ENCODE measurements around the gene EFHC2.

- no peak for TF ChIP-seq JUND (IDR thresholded peaks at IDR 0.05; ENCODE audit: low read depth, low read length)
- TF ChIP-seq EP300 (IDR thresholded peaks at IDR 0.05; ENCODE audit: borderline replicate concordance in 1 of 2, control insufficient read depth in 1 of 2, low read depth in 2 of 2, low read length in 2 of 2): no peak
- TF ChIP-seq FOXM1 (IDR thresholded peaks at IDR 0.05; ENCODE audit: low read depth, low read length): no peak
- no peak for TF ChIP-seq CTCF (IDR thresholded peaks at IDR 0.05 in 2 of 3, conservative IDR thresholded peaks at IDR 0.05 in 1 of 3; ENCODE audit: control insufficient read depth in 2 of 3, extremely low read depth in 1 of 3, insufficient read depth in 1 of 3, low read depth in 3 of 3, low read length in 3 of 3)
- no peak for TF ChIP-seq MEF2B (IDR thresholded peaks at IDR 0.05; ENCODE audit: partially characterized antibody, poor library complexity, severe bottlenecking)
- no peak for TF ChIP-seq CBFB (IDR thresholded peaks at IDR 0.05; ENCODE audit: low read depth)
- TF ChIP-seq ZNF274 (IDR thresholded peaks at IDR 0.05; ENCODE audit: insufficient read depth, insufficient read length): no peak
- TF ChIP-seq POLR2AphosphoS5 (IDR thresholded peaks at IDR 0.05; ENCODE audit: low read length): no peak
- no peak for TF ChIP-seq NFYB (IDR thresholded peaks at IDR 0.05; ENCODE audit: insufficient read depth, low read depth, low read length)
- no peak for TF ChIP-seq PKNOX1 (IDR thresholded peaks at IDR 0.05)
- no peak for TF ChIP-seq ELK1 (IDR thresholded peaks at IDR 0.05; ENCODE audit: low read depth, low read length)
These were observed 96.0 kb downstream of the EFHC2 start for GRCh38 chrX:44247468-44247867.

All from GM12878 (cell line).